Measurements from ENCODE around the gene YIPF3. TPM values are rescaled to one million over a fixed set of nuclear protein-coding genes. Genes with fewer than 3 reads are reported as not detected.

Gene YIPF3
- polyA plus RNA-seq, 1 of the 3 experiments (the other 2 are of a cell fraction): 219 TPM

GRCh38 chr6:43481591-43482236 lies 35.0 kb downstream of the YIPF3 start:
- Histone ChIP-seq H3K79me2 (ENCODE audit: insufficient read depth) (peaks cover 84% of the 10 kb centered on the region), H3K27ac (ENCODE audit: low read depth in 2 of 2, low read length in 1 of 2) (no peak overlapping the region), H2AFZ (ENCODE audit: low read depth) (no peak overlapping the region), H3K9me3 (no peaks in the 10 kb centered on the region), H3K9ac (no peak overlapping the region), H3K9me2 (no peaks in the 10 kb centered on the region), H3K36me3 (replicated peaks in 1 of 2; ENCODE audit: control insufficient read depth in 1 of 2, insufficient read depth in 2 of 2, low read length in 1 of 2) (peaks cover 0 to 2% of the 10 kb centered on the region in 2 experiments), H3K4me3 (ENCODE audit: low read depth in 2 of 2, low read length in 1 of 2) (no peak overlapping the region), H3F3A (replicated peaks; ENCODE audit: insufficient read depth) (no peaks in the 10 kb centered on the region), H4K20me1 (ENCODE audit: insufficient read depth) (no peaks in the 10 kb centered on the region), H3K4me2 (no peak overlapping the region), H3K4me1 (ENCODE audit: control insufficient read depth in 1 of 2, insufficient read depth in 2 of 2, low read depth in 1 of 2, low read length in 1 of 2) (peaks cover 10 to 15% of the 10 kb centered on the region in 2 experiments; a peak in 3 of 4 replicates), H3K27me3 (ENCODE audit: insufficient read depth) (no peaks in the 10 kb centered on the region)
- ChIA-PET POLR2A (interaction anchor here (1.2 kb wide), 1 partner anchor 8 kb away, joined by 3 read pairs; no protein-coding TSS in a partner anchor), CTCF (no interaction called here)
- no peak for TF ChIP-seq EP300 (IDR thresholded peaks at IDR 0.05; ENCODE audit: borderline replicate concordance in 1 of 2, low read depth in 1 of 2, low read length in 1 of 2)
- TF ChIP-seq, protein P1, sequence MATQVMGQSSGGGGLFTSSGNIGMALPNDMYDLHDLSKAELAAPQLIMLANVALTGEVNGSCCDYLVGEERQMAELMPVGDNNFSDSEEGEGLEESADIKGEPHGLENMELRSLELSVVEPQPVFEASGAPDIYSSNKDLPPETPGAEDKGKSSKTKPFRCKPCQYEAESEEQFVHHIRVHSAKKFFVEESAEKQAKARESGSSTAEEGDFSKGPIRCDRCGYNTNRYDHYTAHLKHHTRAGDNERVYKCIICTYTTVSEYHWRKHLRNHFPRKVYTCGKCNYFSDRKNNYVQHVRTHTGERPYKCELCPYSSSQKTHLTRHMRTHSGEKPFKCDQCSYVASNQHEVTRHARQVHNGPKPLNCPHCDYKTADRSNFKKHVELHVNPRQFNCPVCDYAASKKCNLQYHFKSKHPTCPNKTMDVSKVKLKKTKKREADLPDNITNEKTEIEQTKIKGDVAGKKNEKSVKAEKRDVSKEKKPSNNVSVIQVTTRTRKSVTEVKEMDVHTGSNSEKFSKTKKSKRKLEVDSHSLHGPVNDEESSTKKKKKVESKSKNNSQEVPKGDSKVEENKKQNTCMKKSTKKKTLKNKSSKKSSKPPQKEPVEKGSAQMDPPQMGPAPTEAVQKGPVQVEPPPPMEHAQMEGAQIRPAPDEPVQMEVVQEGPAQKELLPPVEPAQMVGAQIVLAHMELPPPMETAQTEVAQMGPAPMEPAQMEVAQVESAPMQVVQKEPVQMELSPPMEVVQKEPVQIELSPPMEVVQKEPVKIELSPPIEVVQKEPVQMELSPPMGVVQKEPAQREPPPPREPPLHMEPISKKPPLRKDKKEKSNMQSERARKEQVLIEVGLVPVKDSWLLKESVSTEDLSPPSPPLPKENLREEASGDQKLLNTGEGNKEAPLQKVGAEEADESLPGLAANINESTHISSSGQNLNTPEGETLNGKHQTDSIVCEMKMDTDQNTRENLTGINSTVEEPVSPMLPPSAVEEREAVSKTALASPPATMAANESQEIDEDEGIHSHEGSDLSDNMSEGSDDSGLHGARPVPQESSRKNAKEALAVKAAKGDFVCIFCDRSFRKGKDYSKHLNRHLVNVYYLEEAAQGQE (IDR thresholded peaks at IDR 0.05; ENCODE audit: low read depth, low read length): no peak
- TF ChIP-seq CHD2 (IDR thresholded peaks at IDR 0.05; ENCODE audit: low read length, partially characterized antibody): no peak
- no peak for TF ChIP-seq GABPA (IDR thresholded peaks at IDR 0.05; ENCODE audit: low read depth)
- TF ChIP-seq, protein P2, sequence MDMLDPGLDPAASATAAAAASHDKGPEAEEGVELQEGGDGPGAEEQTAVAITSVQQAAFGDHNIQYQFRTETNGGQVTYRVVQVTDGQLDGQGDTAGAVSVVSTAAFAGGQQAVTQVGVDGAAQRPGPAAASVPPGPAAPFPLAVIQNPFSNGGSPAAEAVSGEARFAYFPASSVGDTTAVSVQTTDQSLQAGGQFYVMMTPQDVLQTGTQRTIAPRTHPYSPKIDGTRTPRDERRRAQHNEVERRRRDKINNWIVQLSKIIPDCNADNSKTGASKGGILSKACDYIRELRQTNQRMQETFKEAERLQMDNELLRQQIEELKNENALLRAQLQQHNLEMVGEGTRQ (IDR thresholded peaks at IDR 0.05; ENCODE audit: borderline replicate concordance, low read depth, low read length): no peak
- no peak for TF ChIP-seq TEAD4 (IDR thresholded peaks at IDR 0.05; ENCODE audit: borderline replicate concordance, insufficient read depth)
- TF ChIP-seq TAF1 (IDR thresholded peaks at IDR 0.05; ENCODE audit: borderline replicate concordance, low read depth, low read length): no peak
- TF ChIP-seq MEF2A (IDR thresholded peaks at IDR 0.05; ENCODE audit: borderline replicate concordance, low read depth): no peak
- no peak for TF ChIP-seq ELF1 (IDR thresholded peaks at IDR 0.05)
- no peak for TF ChIP-seq NRF1 (IDR thresholded peaks at IDR 0.05; ENCODE audit: low read depth, low read length)
- TF ChIP-seq EZH2phosphoT487 (IDR thresholded peaks at IDR 0.05; ENCODE audit: borderline replicate concordance, low read depth): no peak
- no peak for TF ChIP-seq SMC3 (IDR thresholded peaks at IDR 0.05; ENCODE audit: low read depth, low read length)
- no peak for TF ChIP-seq NFIC (IDR thresholded peaks at IDR 0.05; ENCODE audit: borderline replicate concordance)
- TF ChIP-seq MXI1 (IDR thresholded peaks at IDR 0.05; ENCODE audit: low read depth, low read length): no peak
- no peak for TF ChIP-seq IRF3 (IDR thresholded peaks at IDR 0.05; ENCODE audit: low read depth, low read length)
- TF ChIP-seq JUND (IDR thresholded peaks at IDR 0.05): no peak
- TF ChIP-seq SIN3A (IDR thresholded peaks at IDR 0.05; ENCODE audit: borderline replicate concordance, low read depth, low read length): no peak
- no peak for TF ChIP-seq RFX5 (IDR thresholded peaks at IDR 0.05; ENCODE audit: low read length)
- no peak for TF ChIP-seq FOXJ3 (CRISPR knock-in tag; IDR thresholded peaks at IDR 0.05)
- TF ChIP-seq RCOR1 (IDR thresholded peaks at IDR 0.05; ENCODE audit: low read length): no peak
- 97% methylated on average over 11 of the region's 11 CpGs for WGBS (ENCODE audit: low lambda C conversion rate)
- DNase-seq: no peak

Measured in SK-N-SH (cell line).